ENCODE measurements around the gene AOC1. TPM values are rescaled to one million over a fixed set of nuclear protein-coding genes. Genes with fewer than 3 reads are reported as not detected.

Gene AOC1
- total and polyA plus RNA-seq, 4 donors = 0.01 to 0.08 TPM; not detected in 2

GRCh38 chr7:150828384-150828783 is 23.9 kb upstream of the AOC1 start:
- Histone ChIP-seq H3K36me3 (ENCODE audit: control insufficient read depth in 4 of 4, insufficient read depth in 3 of 4, low read depth in 1 of 4, low read length in 3 of 4) (peaks cover 0 to 5% (median 0%) of the 10 kb centered on the region in 4 donors), H3K9me3 (ENCODE audit: control insufficient read depth in 4 of 4, low read length in 3 of 4) (no peaks in the 10 kb centered on the region), H3K27me3 (ENCODE audit: control insufficient read depth in 4 of 4, insufficient read depth in 4 of 4, low read length in 3 of 4) (no peaks in the 10 kb centered on the region), H3K9ac (ENCODE audit: low read depth in 1 of 2, low read length in 2 of 2) (no peak overlapping the region), H3K4me1 (ENCODE audit: control insufficient read depth in 4 of 4, insufficient read depth in 4 of 4, low read length in 3 of 4) (peaks cover 6 to 50% (median 32%) of the 10 kb centered on the region in 4 donors), H3K4me3 (ENCODE audit: low read depth in 1 of 3, low read length in 3 of 3) (no peak overlapping the region), H3K27ac (ENCODE audit: low read depth in 1 of 2, low read length in 2 of 2) (no peak overlapping the region)
- TF ChIP-seq FOXA1 (IDR thresholded peaks at IDR 0.05) (no peak), YY1 (IDR thresholded peaks at IDR 0.05) (no peak), RAD21 (IDR thresholded peaks at IDR 0.05) (no peak), JUND (IDR thresholded peaks at IDR 0.05) (no peak), HNF4A (conservative IDR thresholded peaks at IDR 0.05) (no peak), MAX (IDR thresholded peaks at IDR 0.05) (no peak), TAF1 (conservative IDR thresholded peaks at IDR 0.05) (no peak), EGR1 (IDR thresholded peaks at IDR 0.05; ENCODE audit: low read depth in 2 of 2) (no peak), GABPA (IDR thresholded peaks at IDR 0.05 in 1 of 2, conservative IDR thresholded peaks at IDR 0.05 in 1 of 2) (no peak), NR2F2 (IDR thresholded peaks at IDR 0.05) (no peak), CTCF (IDR thresholded peaks at IDR 0.05; ENCODE audit: low read depth, low read length, missing input control) (no peak), RXRA (IDR thresholded peaks at IDR 0.05) (no peak), SP1 (IDR thresholded peaks at IDR 0.05) (no peak), HNF4G (IDR thresholded peaks at IDR 0.05) (no peak), FOXA2 (IDR thresholded peaks at IDR 0.05) (no peak)
- TF ChIP-seq, protein P1, sequence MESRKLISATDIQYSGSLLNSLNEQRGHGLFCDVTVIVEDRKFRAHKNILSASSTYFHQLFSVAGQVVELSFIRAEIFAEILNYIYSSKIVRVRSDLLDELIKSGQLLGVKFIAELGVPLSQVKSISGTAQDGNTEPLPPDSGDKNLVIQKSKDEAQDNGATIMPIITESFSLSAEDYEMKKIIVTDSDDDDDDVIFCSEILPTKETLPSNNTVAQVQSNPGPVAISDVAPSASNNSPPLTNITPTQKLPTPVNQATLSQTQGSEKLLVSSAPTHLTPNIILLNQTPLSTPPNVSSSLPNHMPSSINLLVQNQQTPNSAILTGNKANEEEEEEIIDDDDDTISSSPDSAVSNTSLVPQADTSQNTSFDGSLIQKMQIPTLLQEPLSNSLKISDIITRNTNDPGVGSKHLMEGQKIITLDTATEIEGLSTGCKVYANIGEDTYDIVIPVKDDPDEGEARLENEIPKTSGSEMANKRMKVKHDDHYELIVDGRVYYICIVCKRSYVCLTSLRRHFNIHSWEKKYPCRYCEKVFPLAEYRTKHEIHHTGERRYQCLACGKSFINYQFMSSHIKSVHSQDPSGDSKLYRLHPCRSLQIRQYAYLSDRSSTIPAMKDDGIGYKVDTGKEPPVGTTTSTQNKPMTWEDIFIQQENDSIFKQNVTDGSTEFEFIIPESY (IDR thresholded peaks at IDR 0.05) = no peak
- TF ChIP-seq, protein P2, sequence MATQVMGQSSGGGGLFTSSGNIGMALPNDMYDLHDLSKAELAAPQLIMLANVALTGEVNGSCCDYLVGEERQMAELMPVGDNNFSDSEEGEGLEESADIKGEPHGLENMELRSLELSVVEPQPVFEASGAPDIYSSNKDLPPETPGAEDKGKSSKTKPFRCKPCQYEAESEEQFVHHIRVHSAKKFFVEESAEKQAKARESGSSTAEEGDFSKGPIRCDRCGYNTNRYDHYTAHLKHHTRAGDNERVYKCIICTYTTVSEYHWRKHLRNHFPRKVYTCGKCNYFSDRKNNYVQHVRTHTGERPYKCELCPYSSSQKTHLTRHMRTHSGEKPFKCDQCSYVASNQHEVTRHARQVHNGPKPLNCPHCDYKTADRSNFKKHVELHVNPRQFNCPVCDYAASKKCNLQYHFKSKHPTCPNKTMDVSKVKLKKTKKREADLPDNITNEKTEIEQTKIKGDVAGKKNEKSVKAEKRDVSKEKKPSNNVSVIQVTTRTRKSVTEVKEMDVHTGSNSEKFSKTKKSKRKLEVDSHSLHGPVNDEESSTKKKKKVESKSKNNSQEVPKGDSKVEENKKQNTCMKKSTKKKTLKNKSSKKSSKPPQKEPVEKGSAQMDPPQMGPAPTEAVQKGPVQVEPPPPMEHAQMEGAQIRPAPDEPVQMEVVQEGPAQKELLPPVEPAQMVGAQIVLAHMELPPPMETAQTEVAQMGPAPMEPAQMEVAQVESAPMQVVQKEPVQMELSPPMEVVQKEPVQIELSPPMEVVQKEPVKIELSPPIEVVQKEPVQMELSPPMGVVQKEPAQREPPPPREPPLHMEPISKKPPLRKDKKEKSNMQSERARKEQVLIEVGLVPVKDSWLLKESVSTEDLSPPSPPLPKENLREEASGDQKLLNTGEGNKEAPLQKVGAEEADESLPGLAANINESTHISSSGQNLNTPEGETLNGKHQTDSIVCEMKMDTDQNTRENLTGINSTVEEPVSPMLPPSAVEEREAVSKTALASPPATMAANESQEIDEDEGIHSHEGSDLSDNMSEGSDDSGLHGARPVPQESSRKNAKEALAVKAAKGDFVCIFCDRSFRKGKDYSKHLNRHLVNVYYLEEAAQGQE (IDR thresholded peaks at IDR 0.05) = no peak
- no peak for DNase-seq (ENCODE audit: low spot score)
- 67% methylated on average over 2 of the region's 2 CpGs for WGBS

DNA sequence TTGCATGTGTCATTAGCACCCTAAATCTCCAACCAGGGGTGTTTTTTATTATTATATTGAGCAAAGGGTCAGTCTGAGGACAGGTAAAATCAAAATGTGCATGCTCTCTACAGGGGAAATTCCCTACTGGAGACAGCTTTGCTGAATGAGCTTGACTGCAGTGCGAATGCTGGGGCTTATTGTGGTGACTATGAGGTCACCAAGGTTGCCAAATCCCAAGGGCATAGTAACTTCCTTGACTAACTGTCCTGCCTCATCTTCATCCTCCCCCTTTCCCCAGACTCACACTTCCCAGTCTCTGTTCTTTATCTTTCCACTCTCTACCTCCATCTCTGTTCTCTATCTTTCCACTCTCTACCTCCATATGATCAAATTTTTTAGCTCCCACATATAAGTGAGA is 22.9 kb upstream of the AOC1 start:
- Histone ChIP-seq H3K27ac (ENCODE audit: low read depth in 1 of 2, low read length in 2 of 2) (no peak overlapping the region), H3K9ac (ENCODE audit: low read depth in 1 of 2, low read length in 2 of 2) (no peak overlapping the region), H3K9me3 (ENCODE audit: control insufficient read depth in 4 of 4, low read length in 3 of 4) (no peaks in the 10 kb centered on the region), H3K4me3 (ENCODE audit: low read depth in 1 of 3, low read length in 3 of 3) (no peak overlapping the region), H3K4me1 (ENCODE audit: control insufficient read depth in 4 of 4, insufficient read depth in 4 of 4, low read length in 3 of 4) (peaks cover 6 to 45% (median 29%) of the 10 kb centered on the region in 4 donors), H3K36me3 (ENCODE audit: control insufficient read depth in 4 of 4, insufficient read depth in 3 of 4, low read depth in 1 of 4, low read length in 3 of 4) (peaks cover 0 to 5% (median 0%) of the 10 kb centered on the region in 4 donors), H3K27me3 (ENCODE audit: control insufficient read depth in 4 of 4, insufficient read depth in 4 of 4, low read length in 3 of 4) (no peaks in the 10 kb centered on the region)
- no peak for TF ChIP-seq ATF3 (IDR thresholded peaks at IDR 0.05)
- no peak for DNase-seq (ENCODE audit: low spot score)
- WGBS = 64% methylated on average over 1 of the region's 1 CpG

All from liver (tissue), 9 donors.